WERI-Rb-1 (cell line): ENCODE measurements around the gene SAMM50.

Experiments used
- DNase-seq: peaks from one replicate; pipeline ENCODE4 v3.0.0-alpha.2; 2020
- H3K27ac ChIP-seq: fragments of 250-450 bp; sonication (Bioruptor Pico); 2 replicates; pipeline ENCODE4 v1.5.1; 2020; ENCODE audit warnings: mild to moderate bottlenecking, moderate library complexity
- H3K27me3 ChIP-seq: fragments of 250-450 bp; sonication (Bioruptor Pico); 2 replicates; pipeline ENCODE4 v1.5.1; 2021; ENCODE audit warnings: mild to moderate bottlenecking, low read depth, moderate library complexity; ENCODE audit not compliant: insufficient read depth, severe bottlenecking
- H3K36me3 ChIP-seq: fragments of 250-450 bp; sonication (Bioruptor Pico); 2 replicates; pipeline ENCODE4 v1.5.1; 2020; ENCODE audit warnings: mild to moderate bottlenecking, moderate library complexity
- H3K4me3 ChIP-seq: 2 replicates; pipeline ENCODE4 v1.5.1; 2011; ENCODE audit warnings: low read depth, mild to moderate bottlenecking, control low read depth, low read length
- H3K9me3 ChIP-seq: fragments of 250-450 bp; sonication (Bioruptor Pico); 2 replicates; pipeline ENCODE4 v1.5.1; 2021; ENCODE audit warnings: mild to moderate bottlenecking, moderate library complexity; ENCODE audit not compliant: severe bottlenecking
- CTCF ChIP-seq: IDR thresholded peaks from 2 replicates; pipeline ENCODE4 v1.5.1; 2011; ENCODE audit warnings: low read depth, mild to moderate bottlenecking, control low read depth, inconsistent platforms, low read length

The SAMM50 gene

DNA sequence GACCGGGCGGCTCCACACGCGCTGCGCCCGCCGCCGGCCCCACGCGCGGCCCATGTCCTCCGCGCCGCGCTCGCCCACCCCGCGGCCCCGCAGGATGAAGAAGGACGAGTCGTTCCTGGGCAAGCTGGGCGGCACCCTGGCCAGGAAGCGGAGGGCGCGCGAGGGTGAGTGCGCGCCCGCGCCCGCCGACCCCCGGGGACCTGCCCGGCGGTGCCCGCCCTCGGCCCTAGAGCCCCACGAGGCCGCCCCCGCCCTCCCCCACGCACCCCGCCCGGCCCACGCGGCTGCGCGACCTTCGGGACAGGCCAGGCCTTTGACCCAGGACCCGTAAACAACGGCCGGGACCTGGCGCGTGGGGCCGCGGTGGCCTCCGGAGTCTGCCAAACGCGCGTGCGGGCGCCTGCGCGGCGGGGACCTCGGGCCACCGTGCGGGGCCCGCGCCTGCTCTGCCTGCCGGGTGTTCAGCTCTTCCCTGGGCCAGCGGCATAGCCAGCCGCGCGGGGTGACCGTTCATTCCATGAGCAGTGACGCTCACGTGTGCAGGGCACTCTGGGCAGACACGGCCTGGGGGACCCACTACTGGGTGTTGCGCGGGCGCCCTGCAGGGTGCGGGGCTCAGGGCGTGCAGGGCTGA lies 69.2 kb downstream of the SAMM50 start, which contains the start of gene PARVB:
Gene PARVB, plus strand, starts transcription at position 15 of the 634 bp plus-strand sequence. Its CDS starts 38 bp downstream, at position 53.
- Histone ChIP-seq H3K36me3 (no peaks in the 10 kb centered on the region), H3K27ac (no peak within 1 kb of the TSS), H3K27me3 (no peaks in the 10 kb centered on the region), H3K9me3 (no peaks in the 10 kb centered on the region), H3K4me3 (no peak within 1 kb of the TSS)
- no peak for DNase-seq
- TF ChIP-seq CTCF: no peak

DNA sequence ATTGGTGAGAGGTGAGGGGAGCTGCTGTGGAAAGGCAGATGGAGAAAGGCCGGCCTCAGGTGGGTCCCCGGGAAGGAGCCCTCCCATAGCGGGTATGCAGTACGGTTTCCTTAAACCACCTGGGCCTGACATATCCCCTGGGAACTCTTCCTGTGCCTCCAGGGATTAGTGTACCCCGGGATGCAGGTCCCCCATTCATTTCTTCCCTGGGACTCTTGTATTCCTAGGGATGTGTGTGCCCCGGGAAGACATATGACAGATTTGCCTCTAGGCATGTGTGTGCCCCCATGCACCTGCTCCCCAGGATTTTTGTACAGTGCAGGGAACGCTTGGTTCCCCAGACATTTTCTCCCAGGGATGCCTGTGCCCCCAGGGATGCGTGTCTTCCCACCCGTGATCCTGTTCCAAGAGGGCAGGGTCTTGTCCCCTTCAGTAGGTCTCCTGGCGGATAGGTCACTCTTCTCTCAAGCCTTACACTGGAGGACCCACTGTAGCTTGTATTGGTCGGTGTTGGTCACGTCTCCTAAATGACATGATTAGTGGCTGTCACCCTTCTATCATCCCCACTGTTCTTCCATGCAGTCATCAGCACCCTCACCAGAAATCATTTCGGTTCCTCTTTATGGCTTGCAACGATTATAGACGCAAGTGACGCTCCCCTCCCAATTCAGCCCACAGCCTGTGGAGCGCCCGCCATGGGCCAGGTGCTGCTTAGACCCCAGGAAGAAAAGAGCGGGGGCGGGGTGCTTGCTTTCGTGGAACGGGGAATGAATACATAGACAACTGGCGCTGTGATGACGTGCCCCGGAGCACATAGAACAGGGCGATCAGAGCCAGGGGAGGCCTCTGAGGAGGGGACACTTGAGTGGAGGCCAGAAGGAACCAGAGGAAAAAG lies 70.2 kb downstream of the SAMM50 start:
- Histone ChIP-seq H3K4me3 (no peak overlapping the region), H3K27me3 (no peaks in the 10 kb centered on the region), H3K9me3 (no peaks in the 10 kb centered on the region), H3K27ac (no peak overlapping the region), H3K36me3 (no peaks in the 10 kb centered on the region)
- no peak for DNase-seq
- TF ChIP-seq CTCF: no peak

GRCh38 chr22:44026066-44026629 lies 70.9 kb downstream of the SAMM50 start:
- no peak for DNase-seq
- H3K36me3 ChIP-seq: no peaks in the 10 kb centered on the region
- H3K27ac ChIP-seq: no peak overlapping the region
- H3K9me3 ChIP-seq: no peaks in the 10 kb centered on the region
- TF ChIP-seq CTCF: no peak
- H3K4me3 ChIP-seq: no peak overlapping the region
- no peaks in the 10 kb centered on the region for H3K27me3 ChIP-seq

GRCh38 chr22:44026630-44027511 lies 71.6 kb downstream of the SAMM50 start:
- no peak for DNase-seq
- no peaks in the 10 kb centered on the region for H3K27me3 ChIP-seq
- no peak overlapping the region for H3K4me3 ChIP-seq
- H3K27ac ChIP-seq: no peak overlapping the region
- no peaks in the 10 kb centered on the region for H3K36me3 ChIP-seq
- no peak for TF ChIP-seq CTCF
- no peaks in the 10 kb centered on the region for H3K9me3 ChIP-seq

DNA sequence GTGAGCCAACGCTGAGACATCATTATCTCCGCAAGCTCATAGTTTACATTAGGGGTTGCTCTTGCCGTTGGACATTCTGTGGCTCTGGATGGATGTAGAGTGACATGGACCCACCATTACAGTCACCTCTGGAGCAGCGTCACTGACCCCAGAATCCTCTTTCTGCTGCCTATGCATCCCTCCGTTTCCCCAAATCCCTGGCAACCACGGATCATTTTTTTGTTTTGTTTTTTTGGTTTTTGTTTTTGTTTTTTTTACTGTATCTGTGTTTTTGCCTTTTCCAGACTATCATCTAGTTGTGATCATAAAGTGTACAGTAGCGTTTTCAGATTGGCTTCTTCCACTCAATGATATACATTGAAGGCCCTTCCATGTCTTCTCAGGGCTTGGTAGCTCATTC lies 72.8 kb downstream of the SAMM50 start:
- no peak overlapping the region for H3K4me3 ChIP-seq
- H3K27ac ChIP-seq: no peak overlapping the region
- TF ChIP-seq CTCF: no peak
- no peaks in the 10 kb centered on the region for H3K9me3 ChIP-seq
- no peaks in the 10 kb centered on the region for H3K27me3 ChIP-seq
- no peaks in the 10 kb centered on the region for H3K36me3 ChIP-seq
- DNase-seq: no peak
